ENCODE measurements around the gene LRRC58.

The LRRC58 gene

GRCh38 chr3:120350401-120350941, 1.3 kb upstream of the LRRC58 start:
- H3K4me3 ChIP-seq (ENCODE audit: low read depth, low read length): peak overlapping the region; percentile 76
- no peak for TF ChIP-seq MYC (IDR thresholded peaks at IDR 0.05; ENCODE audit: low read depth, low read length)
- no peak for TF ChIP-seq MAX (IDR thresholded peaks at IDR 0.05; ENCODE audit: low read depth, low read length)
- no peak for TF ChIP-seq POLR2A (IDR thresholded peaks at IDR 0.05; ENCODE audit: extremely low read depth, insufficient read length)
- no peak for TF ChIP-seq CTCF (IDR thresholded peaks at IDR 0.05; ENCODE audit: low read depth, low read length)
- peak; percentile 46 for DNase-seq (ENCODE audit: low read depth)

- no peak for DNase-seq (ENCODE audit: low read depth)
- peak overlapping the region; percentile 76 for H3K4me3 ChIP-seq (ENCODE audit: low read depth, low read length)
- no peak for TF ChIP-seq MYC (IDR thresholded peaks at IDR 0.05; ENCODE audit: low read depth, low read length)
- no peak for TF ChIP-seq MAX (IDR thresholded peaks at IDR 0.05; ENCODE audit: low read depth, low read length)
- no peak for TF ChIP-seq POLR2A (IDR thresholded peaks at IDR 0.05; ENCODE audit: extremely low read depth, insufficient read length)
- no peak for TF ChIP-seq CTCF (IDR thresholded peaks at IDR 0.05; ENCODE audit: low read depth, low read length)
Observed at GRCh38 chr3:120349855-120350125, 636 bp upstream of the LRRC58 start.

- DNase-seq (ENCODE audit: low read depth): peak; percentile 67
- TF ChIP-seq CTCF (IDR thresholded peaks at IDR 0.05; ENCODE audit: low read depth, low read length) (no peak), POLR2A (IDR thresholded peaks at IDR 0.05; ENCODE audit: extremely low read depth, insufficient read length) (no peak), MYC (IDR thresholded peaks at IDR 0.05; ENCODE audit: low read depth, low read length) (no peak), MAX (IDR thresholded peaks at IDR 0.05; ENCODE audit: low read depth, low read length) (no peak)
- peak overlapping the region; percentile 97 for H3K4me3 ChIP-seq (ENCODE audit: low read depth, low read length)
Observed at GRCh38 chr3:120348065-120348990, 826 bp downstream of the LRRC58 start.

GRCh38 chr3:120344349-120344748, 4.8 kb downstream of the LRRC58 start:
- DNase-seq (ENCODE audit: low read depth): no peak
- TF ChIP-seq POLR2A (IDR thresholded peaks at IDR 0.05; ENCODE audit: extremely low read depth, insufficient read length) (no peak), CTCF (IDR thresholded peaks at IDR 0.05; ENCODE audit: low read depth, low read length) (no peak), MYC (IDR thresholded peaks at IDR 0.05; ENCODE audit: low read depth, low read length) (no peak), MAX (IDR thresholded peaks at IDR 0.05; ENCODE audit: low read depth, low read length) (no peak)
- H3K4me3 ChIP-seq (ENCODE audit: low read depth, low read length): no peak overlapping the region

GRCh38 chr3:120341658-120342346, 7.4 kb downstream of the LRRC58 start:
- no peak for TF ChIP-seq MAX (IDR thresholded peaks at IDR 0.05; ENCODE audit: low read depth, low read length)
- TF ChIP-seq MYC (IDR thresholded peaks at IDR 0.05; ENCODE audit: low read depth, low read length): no peak
- no peak for TF ChIP-seq CTCF (IDR thresholded peaks at IDR 0.05; ENCODE audit: low read depth, low read length)
- no peak for TF ChIP-seq POLR2A (IDR thresholded peaks at IDR 0.05; ENCODE audit: extremely low read depth, insufficient read length)
- no peak overlapping the region for H3K4me3 ChIP-seq (ENCODE audit: low read depth, low read length)
- no peak for DNase-seq (ENCODE audit: low read depth)

All from NB4 (cell line).